Bronchial epithelial cell (primary cell): Measurements from ENCODE around the gene PLXNA3. TPM values are rescaled to one million over a fixed set of nuclear protein-coding genes. Genes with fewer than 3 reads are reported as not detected.
A peak's percentile ranks its signal among the peaks of the same experiment; 100 is the strongest.

Source experiments
- DNase-seq: peaks from one replicate; pipeline ENCODE4 v3.0.0-alpha.2; 2010; ENCODE audit warnings: low read depth
- FAIRE-seq: peaks from 2 replicates; lab custom pipeline; 2011; peaks lifted over from hg19 to GRCh38; lab: Jason Lieb, UNC
- H3K27me3 ChIP-seq: 2 replicates; pipeline ENCODE4 v1.5.1; 2011; ENCODE audit warnings: low read length; ENCODE audit not compliant: control insufficient read depth, insufficient read depth
- H3K36me3 ChIP-seq: 2 replicates; pipeline ENCODE4 v1.5.1; 2011; ENCODE audit warnings: low read length; ENCODE audit not compliant: control insufficient read depth, insufficient read depth
- H3K4me3 ChIP-seq: 2 replicates; pipeline ENCODE4 v1.5.1; 2011; ENCODE audit warnings: mild to moderate bottlenecking, low read depth, low read length, control low read depth
- CTCF ChIP-seq: IDR thresholded peaks from 2 replicates; pipeline ENCODE4 v1.5.1; 2011; ENCODE audit warnings: mild to moderate bottlenecking, moderate library complexity, low read length, control low read depth, inconsistent platforms; ENCODE audit not compliant: insufficient read depth, severe bottlenecking
- total RNA-seq: library from RNA; depleted of rRNA; stranded (reverse); fragments of >200 nt; gene quantifications from 2 replicates; pipeline ENCODE4 v1.2.1, GENCODE V29; 2014

Gene PLXNA3
- total RNA-seq, 1 donor from 2014 or later = 8.7 TPM

GRCh38 chrX:154478728-154479622 is 20.9 kb downstream of the PLXNA3 start, which contains the start of gene LAGE3:
Gene LAGE3, minus strand, starts transcription at chrX:154479281. Its CDS starts 366 bp downstream, at chrX:154478915.
- DNase-seq (peak; percentile 53), FAIRE-seq (no peak)
- peak within 1 kb of the TSS; percentile 49 for H3K4me3 ChIP-seq
- H3K36me3 ChIP-seq = peaks cover 3% of the 10 kb centered on the region
- no peak for TF ChIP-seq CTCF
- H3K27me3 ChIP-seq = no peaks in the 10 kb centered on the region

- no peak for FAIRE-seq
Observed at GRCh38 chrX:154481195-154481594, 23.1 kb downstream of the PLXNA3 start.

GRCh38 chrX:154481911-154482601 is 24.0 kb downstream of the PLXNA3 start:
- DNase-seq (no peak), FAIRE-seq (no peak)
- peaks cover 5% of the 10 kb centered on the region for H3K36me3 ChIP-seq
- no peaks in the 10 kb centered on the region for H3K27me3 ChIP-seq
- no peak for TF ChIP-seq CTCF
- no peak overlapping the region for H3K4me3 ChIP-seq

More at GRCh38 chrX:154481195-154481594, 23.1 kb downstream of the PLXNA3 start:
- Histone ChIP-seq H3K27me3 (no peaks in the 10 kb centered on the region), H3K4me3 (no peak overlapping the region), H3K36me3 (peaks cover 5% of the 10 kb centered on the region)
- no peak for DNase-seq
- no peak for TF ChIP-seq CTCF

GRCh38 chrX:154482786-154483185 is 24.7 kb downstream of the PLXNA3 start:
- H3K27me3 ChIP-seq = no peaks in the 10 kb centered on the region
- DNase-seq (no peak), FAIRE-seq (no peak)
- peaks cover 7% of the 10 kb centered on the region for H3K36me3 ChIP-seq
- no peak overlapping the region for H3K4me3 ChIP-seq
- no peak for TF ChIP-seq CTCF

- no peaks in the 10 kb centered on the region for H3K27me3 ChIP-seq
- no peak overlapping the region for H3K4me3 ChIP-seq
- H3K36me3 ChIP-seq = peaks cover 8% of the 10 kb centered on the region
- no peak for FAIRE-seq
- DNase-seq = no peak
- no peak for TF ChIP-seq CTCF
Observed at GRCh38 chrX:154483325-154483724, 25.2 kb downstream of the PLXNA3 start.
